ENCODE results near the gene NEURL1B. TPM values are rescaled to one million over a fixed set of nuclear protein-coding genes. Genes with fewer than 3 reads are reported as not detected.

Gene NEURL1B
- polyA plus RNA-seq, 2 of the 4 experiments (the other 2 are of a cell fraction), result 0.89 to 2.1 TPM

DNA sequence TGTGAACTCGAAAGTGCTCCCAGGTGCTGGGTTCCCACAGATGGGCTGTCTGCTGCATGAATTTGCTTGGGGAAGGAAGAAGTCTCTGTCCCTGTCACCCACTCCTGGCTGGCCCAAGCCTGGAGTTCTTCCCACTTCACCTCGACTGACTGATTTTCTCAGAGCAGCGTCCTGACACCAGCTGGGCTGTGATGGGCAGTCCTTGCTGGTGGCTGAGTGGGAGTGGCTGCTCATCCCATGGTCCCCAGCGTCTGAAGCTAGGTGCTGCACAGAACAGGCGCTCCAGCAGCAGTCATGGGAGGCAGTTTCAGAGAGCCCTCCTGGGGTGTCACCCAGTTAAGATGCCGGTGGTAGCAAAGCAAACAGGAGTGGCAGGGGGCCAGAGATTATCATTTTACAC is 10.1 kb upstream of the NEURL1B start:
- H3K4me3 ChIP-seq, result no peak overlapping the region
- ChIA-PET CTCF (interaction anchor here (1.5 kb wide), 1 partner anchor 67 kb away, joined by 3 read pairs; no protein-coding TSS in a partner anchor), POLR2A (no interaction called here)
- no peaks in the 10 kb centered on the region for H3K9me3 ChIP-seq
- DNase-seq (ENCODE audit: low read depth in 1 of 2, low spot score in 1 of 2) (no peak), FAIRE-seq (no peak), ATAC-seq (peak; percentile 22 to 41; a peak in 3 of 6 replicates)
- 51% methylated on average over 6 of the region's 6 CpGs for WGBS (ENCODE audit: missing lambda C conversion rate)
- TF ChIP-seq KDM1A (IDR thresholded peaks at IDR 0.05; ENCODE audit: low read depth) (no peak), MAZ (IDR thresholded peaks at IDR 0.05; ENCODE audit: borderline replicate concordance, low read depth, low read length) (no peak), ZC3H11A (IDR thresholded peaks at IDR 0.05) (no peak), ZSCAN20 (CRISPR knock-in tag; IDR thresholded peaks at IDR 0.05) (no peak), CEBPB (IDR thresholded peaks at IDR 0.05) (no peak), MYC (IDR thresholded peaks at IDR 0.05; ENCODE audit: borderline replicate concordance, low read length) (no peak), GATA3 (IDR thresholded peaks at IDR 0.05; ENCODE audit: borderline replicate concordance) (no peak), HEYL (CRISPR knock-in tag; IDR thresholded peaks at IDR 0.05) (no peak), HOXB5 (CRISPR knock-in tag; IDR thresholded peaks at IDR 0.05) (no peak), ZNF302 (CRISPR knock-in tag; IDR thresholded peaks at IDR 0.05) (no peak), PHF8 (IDR thresholded peaks at IDR 0.05; ENCODE audit: borderline replicate concordance, low read depth) (no peak), FOSL2 (IDR thresholded peaks at IDR 0.05) (no peak), FOSL2 (CRISPR knock-in tag; IDR thresholded peaks at IDR 0.05) (no peak), TFCP2L1 (CRISPR knock-in tag; IDR thresholded peaks at IDR 0.05) (no peak), RAD21 (conservative IDR thresholded peaks at IDR 0.05 in 1 of 2, IDR thresholded peaks at IDR 0.05 in 1 of 2) (no peak), CBX8 (IDR thresholded peaks at IDR 0.05) (no peak), POLR2A (IDR thresholded peaks at IDR 0.05; ENCODE audit: low read length) (no peak)
- TF ChIP-seq, protein P1, sequence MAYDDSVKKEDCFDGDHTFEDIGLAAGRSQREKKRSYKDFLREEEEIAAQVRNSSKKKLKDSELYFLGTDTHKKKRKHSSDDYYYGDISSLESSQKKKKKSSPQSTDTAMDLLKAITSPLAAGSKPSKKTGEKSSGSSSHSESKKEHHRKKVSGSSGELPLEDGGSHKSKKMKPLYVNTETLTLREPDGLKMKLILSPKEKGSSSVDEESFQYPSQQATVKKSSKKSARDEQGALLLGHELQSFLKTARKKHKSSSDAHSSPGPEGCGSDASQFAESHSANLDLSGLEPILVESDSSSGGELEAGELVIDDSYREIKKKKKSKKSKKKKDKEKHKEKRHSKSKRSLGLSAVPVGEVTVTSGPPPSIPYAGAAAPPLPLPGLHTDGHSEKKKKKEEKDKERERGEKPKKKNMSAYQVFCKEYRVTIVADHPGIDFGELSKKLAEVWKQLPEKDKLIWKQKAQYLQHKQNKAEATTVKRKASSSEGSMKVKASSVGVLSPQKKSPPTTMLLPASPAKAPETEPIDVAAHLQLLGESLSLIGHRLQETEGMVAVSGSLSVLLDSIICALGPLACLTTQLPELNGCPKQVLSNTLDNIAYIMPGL (CRISPR knock-in tag; IDR thresholded peaks at IDR 0.05; ENCODE audit: borderline replicate concordance), result no peak
- H3K4me2 ChIP-seq, result no peak overlapping the region
- no peaks in the 10 kb centered on the region for H3K4me1 ChIP-seq
- no peak overlapping the region for H3K27ac ChIP-seq

DNA sequence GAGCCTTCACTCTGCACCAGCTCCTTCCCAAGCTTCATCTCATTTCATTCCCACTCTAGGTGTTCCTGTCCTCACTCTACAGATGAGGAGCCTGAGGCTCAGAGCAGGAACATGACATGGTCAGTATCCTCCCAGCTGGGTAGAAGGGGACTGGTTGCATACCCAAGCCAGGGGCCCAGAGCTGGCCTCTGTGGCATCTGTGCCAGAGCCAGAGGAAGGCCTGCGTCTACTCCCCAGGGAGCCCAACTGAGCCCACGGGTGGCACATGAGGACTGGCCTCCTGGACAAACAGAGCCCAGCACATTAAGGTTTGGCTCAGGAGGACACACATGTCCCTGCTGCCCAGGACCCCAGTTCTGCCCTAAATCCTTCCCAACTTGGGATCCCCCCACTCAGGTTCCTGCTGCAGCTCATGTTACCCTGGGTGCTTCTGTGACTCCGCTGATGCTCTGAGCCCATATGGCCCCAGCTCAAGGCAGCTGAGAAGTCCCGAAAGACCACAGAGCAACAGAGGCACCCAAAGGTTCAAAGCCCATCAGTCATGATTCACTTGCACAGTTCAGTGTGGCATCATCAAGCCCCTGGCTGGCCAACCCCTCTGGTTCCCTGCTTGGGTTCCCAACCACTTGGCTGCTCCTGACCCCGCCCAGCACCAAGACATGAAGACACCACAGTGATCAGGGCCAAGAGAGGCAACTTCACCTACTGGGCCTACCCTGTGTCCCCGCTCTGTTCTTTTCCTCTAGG is 8.5 kb upstream of the NEURL1B start:
- peaks cover 6% of the 10 kb centered on the region; the same call in 1 of the 3 replicates for H3K4me1 ChIP-seq
- H3K9me3 ChIP-seq, result no peaks in the 10 kb centered on the region
- ChIA-PET CTCF (no interaction called here), POLR2A (no interaction called here)
- 70% methylated on average over 4 of the region's 6 CpGs for WGBS (ENCODE audit: missing lambda C conversion rate)
- no peak overlapping the region for H3K27ac ChIP-seq
- ATAC-seq, result no peak
- no peak overlapping the region for H3K4me2 ChIP-seq
- H3K4me3 ChIP-seq, result no peak overlapping the region
- no peak for TF ChIP-seq GATA3 (IDR thresholded peaks at IDR 0.05; ENCODE audit: borderline replicate concordance)
- no peak for TF ChIP-seq RARB (CRISPR knock-in tag; IDR thresholded peaks at IDR 0.05)
- TF ChIP-seq EHMT2 (IDR thresholded peaks at IDR 0.05; ENCODE audit: low read depth), result no peak
- no peak for TF ChIP-seq ZNF302 (CRISPR knock-in tag; IDR thresholded peaks at IDR 0.05)
- no peak for TF ChIP-seq SREBF2 (IDR thresholded peaks at IDR 0.05)
- no peak for TF ChIP-seq RAD21 (conservative IDR thresholded peaks at IDR 0.05 in 1 of 2, IDR thresholded peaks at IDR 0.05 in 1 of 2)
- no peak for TF ChIP-seq CEBPB (IDR thresholded peaks at IDR 0.05)
- no peak for TF ChIP-seq BHLHE40 (IDR thresholded peaks at IDR 0.05; ENCODE audit: low read depth, low read length)
- no peak for TF ChIP-seq EHF (CRISPR knock-in tag; IDR thresholded peaks at IDR 0.05)
- TF ChIP-seq NR3C1 (IDR thresholded peaks at IDR 0.05), result no peak
- FAIRE-seq, result no peak
- DNase-seq (ENCODE audit: low read depth in 1 of 2, low spot score in 1 of 2), result no peak

All from A549 (cell line).